ENCODE data around the gene OR2M5.

Gene OR2M5

DNA sequence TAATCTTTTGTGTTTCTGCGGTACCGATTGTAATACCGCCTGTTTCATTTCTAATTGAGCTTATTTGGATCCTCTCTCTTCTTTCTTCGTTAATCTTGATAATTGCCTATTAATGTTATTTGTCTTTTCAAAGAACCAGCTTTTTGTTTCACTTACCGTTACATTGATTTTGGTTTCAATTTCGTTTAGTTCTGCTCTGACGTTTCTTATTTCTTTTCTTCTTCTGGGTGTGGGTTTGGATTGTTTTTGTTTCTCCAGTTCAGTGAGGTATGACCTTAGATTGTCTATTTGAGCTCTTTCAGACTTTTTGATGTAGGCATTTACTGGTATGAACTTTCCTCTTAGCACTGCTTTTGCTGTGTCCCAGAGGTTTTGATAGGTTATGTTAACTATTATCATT, 39.0 kb downstream of the OR2M5 start:
- H3K36me3 Mint-ChIP-seq = no peaks in the 10 kb centered on the region
- H3K27me3 Mint-ChIP-seq = peaks cover 23% of the 10 kb centered on the region
- H3K27ac Mint-ChIP-seq = no peak overlapping the region
- no peaks in the 10 kb centered on the region for H3K4me1 Mint-ChIP-seq
- peaks cover 22% of the 10 kb centered on the region for H3K9me3 Mint-ChIP-seq
- ATAC-seq = no peak
- H3K4me3 Mint-ChIP-seq = no peak overlapping the region

DNA sequence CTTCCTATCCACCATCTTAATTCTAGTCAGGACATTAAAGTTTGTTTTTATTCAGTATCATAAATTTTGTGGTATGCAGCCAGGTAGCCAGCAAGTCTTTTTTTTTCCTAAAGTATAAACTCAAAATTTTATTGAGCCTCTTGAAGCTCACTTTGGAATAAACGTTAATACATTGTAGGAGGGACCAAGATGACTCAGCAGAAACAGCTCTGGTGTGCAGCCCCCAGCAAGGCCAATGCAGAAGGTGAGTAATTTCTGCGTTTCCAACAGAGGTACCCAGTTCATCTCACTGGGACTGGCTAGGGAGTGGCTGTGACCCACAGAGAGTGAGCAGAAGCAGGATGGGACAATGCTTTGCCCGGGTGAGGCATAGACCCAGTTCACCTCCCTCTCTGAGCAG, 42.4 kb downstream of the OR2M5 start:
- no peak overlapping the region for H3K27ac Mint-ChIP-seq
- no peak for ATAC-seq
- H3K36me3 Mint-ChIP-seq = no peaks in the 10 kb centered on the region
- H3K4me1 Mint-ChIP-seq = no peaks in the 10 kb centered on the region
- H3K4me3 Mint-ChIP-seq = no peak overlapping the region
- H3K27me3 Mint-ChIP-seq = peaks cover 13% of the 10 kb centered on the region
- peaks cover 10% of the 10 kb centered on the region for H3K9me3 Mint-ChIP-seq

DNA sequence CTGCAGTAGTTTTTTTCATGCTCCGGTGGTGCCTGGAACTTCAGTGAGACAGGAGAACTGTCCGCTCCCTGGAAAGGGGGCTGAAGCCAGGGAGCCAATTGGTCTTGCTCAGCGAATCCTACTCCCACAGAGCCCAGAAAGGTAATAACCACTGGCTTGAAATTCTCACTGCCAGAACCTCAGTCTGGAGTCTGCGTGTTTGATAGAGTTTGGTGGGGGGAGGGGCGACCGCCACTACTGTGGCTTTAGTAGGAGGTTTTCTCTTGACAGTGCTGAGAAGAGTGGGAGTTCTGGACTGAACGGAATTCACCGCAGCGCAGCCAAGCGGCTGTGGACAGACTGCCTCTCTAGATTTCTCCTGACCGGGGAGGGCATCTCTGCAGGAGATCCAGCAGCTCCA, 44.1 kb downstream of the OR2M5 start:
- no peak overlapping the region for H3K27ac Mint-ChIP-seq
- H3K36me3 Mint-ChIP-seq = no peaks in the 10 kb centered on the region
- H3K9me3 Mint-ChIP-seq = peaks cover 15% of the 10 kb centered on the region
- H3K4me3 Mint-ChIP-seq = no peak overlapping the region
- H3K4me1 Mint-ChIP-seq = no peaks in the 10 kb centered on the region
- H3K27me3 Mint-ChIP-seq = peaks cover 13% of the 10 kb centered on the region
- no peak for ATAC-seq

DNA sequence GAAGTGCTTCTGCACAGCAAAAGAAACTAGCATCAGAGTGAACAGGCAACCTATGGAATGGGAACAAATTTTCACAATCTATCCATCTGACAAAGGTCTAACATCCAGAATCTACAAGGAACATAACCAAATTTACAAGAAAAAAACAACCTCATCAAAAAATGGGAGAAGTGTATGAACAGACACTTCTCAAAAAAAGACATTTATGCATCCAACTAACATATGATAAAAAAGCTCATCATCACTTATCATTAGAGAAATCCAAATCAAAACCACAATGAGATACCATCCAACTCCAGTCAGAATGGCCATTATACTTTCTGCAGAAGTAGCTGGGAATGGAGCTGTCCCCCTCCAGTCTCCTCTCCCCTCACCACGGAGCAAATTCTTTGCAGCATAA, 49.2 kb downstream of the OR2M5 start:
- H3K4me3 Mint-ChIP-seq = no peak overlapping the region
- no peaks in the 10 kb centered on the region for H3K4me1 Mint-ChIP-seq
- no peaks in the 10 kb centered on the region for H3K36me3 Mint-ChIP-seq
- peaks cover 18% of the 10 kb centered on the region for H3K9me3 Mint-ChIP-seq
- H3K27ac Mint-ChIP-seq = no peak overlapping the region
- ATAC-seq = no peak
- no peaks in the 10 kb centered on the region for H3K27me3 Mint-ChIP-seq
